GM13977 (cell line): ENCODE data around the gene TYMP.

Experiments
- DNase-seq: peaks from one replicate; pipeline ENCODE4 v3.0.0; 2012; ENCODE audit warnings: low spot score
- CTCF ChIP-seq: IDR thresholded peaks from 2 replicates; pipeline ENCODE4 v1.5.1; 2012; ENCODE audit warnings: mild to moderate bottlenecking, control low read depth; ENCODE audit not compliant: insufficient read depth; ENCODE audit errors: extremely low read depth, missing control alignments
- in situ Hi-C: fragments of 300-500 bp; cut with MboI; formaldehyde crosslinking; loops from one replicate; pipeline ENCODE4 v1.12.0; 2022; ENCODE audit warnings: low sequenced_read_pairs, low pct_unique_long_range_greater_than_20kb, mixed read lengths, inconsistent platforms; ENCODE audit not compliant: unreplicated experiment

Gene TYMP

DNA sequence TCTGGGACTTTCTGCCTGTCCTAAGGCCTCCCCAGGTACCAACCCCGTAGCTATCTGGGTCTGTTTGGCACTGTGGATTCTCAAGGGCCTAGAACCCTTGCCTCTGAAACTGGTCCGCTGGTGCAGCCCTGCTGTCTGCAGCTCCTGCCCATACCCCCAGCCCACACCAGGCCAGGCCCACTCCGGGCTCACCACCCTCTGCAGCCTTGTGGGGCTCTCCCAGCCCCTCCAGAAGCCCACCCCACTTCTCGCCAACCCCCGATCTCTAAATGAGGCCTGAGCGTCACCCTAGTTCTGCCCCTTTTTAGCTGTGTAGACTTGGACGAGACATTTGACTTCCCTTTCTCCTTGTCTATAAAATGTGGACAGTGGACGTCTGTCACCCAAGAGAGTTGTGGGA, 20.6 kb upstream of the TYMP start:
- no peak for TF ChIP-seq CTCF

GRCh38 chr22:50548921-50549790, 19.3 kb upstream of the TYMP start:
- in situ Hi-C loops, result no loop called here
- DNase-seq, result no peak
- TF ChIP-seq CTCF, result no peak

More for the DNA sequence above, 20.6 kb upstream of the TYMP start:
- no peak for DNase-seq
- in situ Hi-C loops, result no loop called here

DNA sequence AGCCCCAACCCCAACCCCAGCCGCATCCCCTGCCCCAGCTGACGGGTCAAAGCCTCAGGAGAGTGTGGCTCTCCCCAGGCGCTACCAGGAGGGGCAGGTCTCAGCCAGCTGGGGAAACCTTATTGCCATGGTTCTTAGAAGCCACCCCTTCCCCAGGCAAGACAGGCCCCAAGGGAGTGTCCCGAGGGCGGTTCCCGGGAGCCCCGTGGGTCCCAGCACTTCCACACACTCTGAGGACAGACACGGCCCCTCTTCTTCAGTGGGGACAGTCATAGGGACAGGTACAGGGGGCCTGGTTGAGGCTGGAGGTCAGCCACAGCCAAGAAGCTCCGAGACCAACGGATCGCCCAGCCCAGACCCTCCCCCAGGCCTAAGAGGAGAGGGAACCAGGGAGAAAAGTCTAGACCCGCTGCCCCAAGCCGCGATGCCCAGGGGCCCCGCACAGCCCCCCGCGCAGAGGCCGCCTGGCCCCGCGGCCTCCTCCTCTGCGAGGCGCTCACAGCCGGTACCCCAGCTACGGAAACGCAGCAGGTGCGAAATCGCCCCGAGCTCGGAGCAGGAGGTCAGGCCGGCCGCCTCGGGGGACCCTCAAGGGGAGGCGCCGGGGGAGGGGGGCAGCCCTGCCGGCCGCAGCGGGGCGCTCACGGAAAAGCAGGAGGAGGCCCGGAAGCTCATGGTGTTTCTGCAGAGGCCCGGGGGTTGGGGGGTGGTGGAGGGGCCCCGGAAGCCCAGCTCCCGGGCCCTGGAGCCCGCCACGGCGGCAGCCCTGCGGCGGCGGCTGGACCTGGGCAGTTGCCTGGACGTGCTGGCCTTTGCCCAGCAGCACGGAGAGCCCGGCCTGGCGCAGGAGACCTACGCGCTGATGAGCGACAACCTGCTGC, 18.5 kb upstream of the TYMP start:
- in situ Hi-C loops, result no loop called here
- TF ChIP-seq CTCF, result peak; percentile 35

DNA sequence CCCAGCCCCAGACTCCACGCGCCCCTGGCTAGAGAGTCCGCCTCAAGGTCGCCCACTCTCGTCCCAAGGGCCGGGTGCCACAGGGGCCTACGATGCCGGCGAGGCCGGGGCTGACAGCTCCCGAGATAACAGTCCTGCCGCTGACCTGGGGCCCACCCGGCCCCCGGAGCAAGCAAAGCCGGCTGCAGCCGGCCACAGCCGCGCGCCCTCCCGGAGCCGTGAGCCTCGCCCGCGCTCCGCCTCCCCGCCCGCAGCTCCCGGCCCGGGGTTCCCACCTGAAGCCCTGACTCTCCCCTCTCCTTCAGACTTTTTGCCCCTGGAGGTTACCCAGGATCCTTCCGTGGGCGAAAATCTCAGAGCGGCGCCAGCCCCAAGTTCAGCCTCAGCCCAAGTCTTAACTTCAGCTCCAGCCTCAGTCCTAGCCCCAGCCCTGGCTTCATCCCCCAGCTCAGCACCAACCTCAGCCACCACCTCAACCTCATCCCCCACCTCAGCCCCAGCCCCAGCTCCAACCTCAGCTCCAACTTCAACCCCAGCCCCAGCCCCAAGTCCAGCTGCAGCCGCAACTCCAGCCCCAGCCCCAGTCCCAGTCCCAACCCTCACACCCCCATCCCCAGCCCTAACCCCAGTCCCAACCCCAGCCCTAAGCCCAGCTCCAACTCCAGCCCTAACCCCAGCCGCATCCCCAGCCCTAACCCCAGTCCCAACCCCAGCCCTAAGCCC, 17.6 kb upstream of the TYMP start:
- in situ Hi-C loops, result no loop called here
- peak; percentile 54 for DNase-seq
- TF ChIP-seq CTCF, result no peak

More for the DNA sequence above, 18.5 kb upstream of the TYMP start:
- peak; percentile 87 for DNase-seq

DNA sequence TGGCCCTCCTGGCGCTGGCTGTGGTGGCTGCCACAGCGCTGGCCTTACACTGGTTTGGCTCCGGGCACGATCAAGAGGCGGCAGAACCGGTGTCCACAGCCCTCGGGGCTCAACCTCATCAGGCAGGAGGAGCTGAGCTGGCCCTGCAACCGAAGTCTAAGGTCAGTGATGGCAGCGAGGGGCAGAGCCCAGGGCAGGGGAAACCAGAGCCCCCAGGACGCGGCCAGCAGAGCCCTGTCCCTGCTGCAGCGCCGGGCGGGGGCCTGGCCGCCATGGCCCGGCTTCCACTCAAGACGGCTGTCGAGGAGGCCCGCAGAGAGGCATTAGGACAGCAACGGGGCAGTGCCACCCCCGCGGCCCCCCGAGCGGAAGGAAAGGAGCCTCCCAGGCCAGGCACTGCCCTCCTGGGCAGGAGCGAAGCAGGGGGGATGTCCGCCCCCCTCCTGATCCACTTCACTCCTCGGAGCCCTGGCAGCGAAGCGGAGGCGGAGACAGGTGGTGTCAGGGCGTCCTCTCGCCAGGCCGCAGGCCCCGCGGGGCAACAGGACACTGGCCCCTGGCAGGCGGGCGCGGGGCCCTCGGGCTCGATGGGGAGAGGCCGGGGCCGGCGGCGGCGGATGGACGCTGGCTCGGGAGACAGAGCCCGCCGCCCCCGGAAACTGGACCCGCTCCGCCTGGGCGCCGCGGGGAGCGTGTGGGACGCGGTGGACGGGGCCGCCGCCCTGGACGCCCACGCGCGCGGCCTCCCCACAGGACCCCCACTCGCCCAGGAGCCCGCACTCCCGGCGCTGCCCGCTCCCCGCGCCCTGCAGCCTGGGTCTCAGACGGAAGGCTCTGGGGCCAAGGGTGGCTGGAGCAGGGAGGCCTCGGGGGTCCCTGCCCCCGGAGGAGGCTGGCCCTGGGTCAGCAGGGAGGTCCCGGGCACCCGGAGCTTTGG, 16.8 kb upstream of the TYMP start:
- no peak for TF ChIP-seq CTCF
- peak; percentile 39 for DNase-seq
- in situ Hi-C loops, result no loop called here
